Hepatic stellate cell (primary cell): ENCODE results near the gene EML4.
"Not testable (repeated sequence)": the region's sequence is repeated elsewhere in the genome, so short reads cannot be mapped to it uniquely, and the experiment has no call there.

ENCODE experiments used
- DNase-seq: peaks from one replicate; pipeline ENCODE4 v3.0.0; 2011; ENCODE audit warnings: low spot score

The EML4 gene

GRCh38 chr2:42256505-42256904 lies 87.4 kb downstream of the EML4 start:
- DNase-seq, result no peak

- no peak for DNase-seq
Measured at GRCh38 chr2:42261518-42262195, 92.5 kb downstream of the EML4 start.

- no peak for DNase-seq
Measured at GRCh38 chr2:42266236-42266635, 97.1 kb downstream of the EML4 start.

GRCh38 chr2:42267530-42267929 lies 98.4 kb downstream of the EML4 start:
- no peak for DNase-seq

- no peak for DNase-seq
Measured at GRCh38 chr2:42268528-42269151, 99.5 kb downstream of the EML4 start.

- no peak for DNase-seq
Measured at GRCh38 chr2:42270757-42271156, 101.6 kb downstream of the EML4 start.

GRCh38 chr2:42271246-42271645 lies 102.1 kb downstream of the EML4 start:
- not testable (repeated sequence) for DNase-seq

GRCh38 chr2:42274863-42275262 lies 105.7 kb downstream of the EML4 start:
- no peak for DNase-seq

- DNase-seq, result no peak
Measured at GRCh38 chr2:42281416-42282081, 112.4 kb downstream of the EML4 start.

GRCh38 chr2:42284019-42284418 lies 114.9 kb downstream of the EML4 start:
- no peak for DNase-seq

GRCh38 chr2:42286268-42286946 lies 117.3 kb downstream of the EML4 start:
- DNase-seq, result no peak

GRCh38 chr2:42288811-42289210 lies 119.7 kb downstream of the EML4 start:
- DNase-seq, result no peak

GRCh38 chr2:42289222-42289621 lies 120.1 kb downstream of the EML4 start:
- no peak for DNase-seq

- DNase-seq, result no peak
Measured at GRCh38 chr2:42290005-42290404, 120.9 kb downstream of the EML4 start.

- no peak for DNase-seq
Measured at GRCh38 chr2:42293019-42293418, 123.9 kb downstream of the EML4 start.

- no peak for DNase-seq
Measured at GRCh38 chr2:42296226-42296625, 127.1 kb downstream of the EML4 start.

- DNase-seq, result no peak
Measured at GRCh38 chr2:42297322-42297936, 128.3 kb downstream of the EML4 start.

- no peak for DNase-seq
Measured at GRCh38 chr2:42298132-42298531, 129.0 kb downstream of the EML4 start.

- no peak for DNase-seq
Measured at GRCh38 chr2:42298996-42299754, 130.0 kb downstream of the EML4 start.

- DNase-seq, result no peak
Measured at GRCh38 chr2:42300527-42300926, 131.4 kb downstream of the EML4 start.

GRCh38 chr2:42303252-42303651 lies 134.1 kb downstream of the EML4 start:
- DNase-seq, result no peak
